NT2/D1 (cell line): Measurements from ENCODE around the gene SH3YL1.
A peak's percentile ranks its signal among the peaks of the same experiment; 100 is the strongest.

Experiments
- DNase-seq: peaks from one replicate; pipeline ENCODE4 v3.0.0-alpha.2; 2011; ENCODE audit warnings: low read depth, low spot score
- H3K27me3 ChIP-seq: 2 replicates; pipeline ENCODE4 v1.6.0; 2011; ENCODE audit warnings: mild to moderate bottlenecking; ENCODE audit not compliant: insufficient read length, insufficient read depth
- H3K36me3 ChIP-seq: 2 replicates; pipeline ENCODE4 v1.6.1; 2011; ENCODE audit warnings: mild to moderate bottlenecking, low read length, mixed read lengths; ENCODE audit not compliant: insufficient read depth, insufficient read length
- H3K4me1 ChIP-seq: 2 replicates; pipeline ENCODE4 v1.5.1; 2011; ENCODE audit not compliant: insufficient read depth, insufficient read length
- H3K4me3 ChIP-seq: 2 replicates; pipeline ENCODE4 v1.5.1; 2011; ENCODE audit warnings: low read depth; ENCODE audit not compliant: insufficient read length
- H3K9ac ChIP-seq: 2 replicates; pipeline ENCODE4 v1.6.0; 2011; ENCODE audit warnings: low read depth; ENCODE audit not compliant: insufficient read length
- H3K9me3 ChIP-seq: 2 replicates; pipeline ENCODE4 v1.5.1; 2011; ENCODE audit warnings: mild to moderate bottlenecking, low read length; ENCODE audit not compliant: insufficient read depth
- SUZ12 ChIP-seq: IDR thresholded peaks from 2 replicates; pipeline ENCODE4 v1.6.1; 2011; ENCODE audit not compliant: insufficient read length, insufficient read depth; ENCODE audit errors: extremely low read depth
- YY1 ChIP-seq: IDR thresholded peaks from 2 replicates; pipeline ENCODE4 v1.6.1; 2011; ENCODE audit not compliant: insufficient read length, insufficient read depth
- ZNF274 ChIP-seq: IDR thresholded peaks from 2 replicates; pipeline ENCODE4 v1.6.1; 2011; ENCODE audit warnings: mild to moderate bottlenecking, low read depth, low read length

Gene SH3YL1

DNA sequence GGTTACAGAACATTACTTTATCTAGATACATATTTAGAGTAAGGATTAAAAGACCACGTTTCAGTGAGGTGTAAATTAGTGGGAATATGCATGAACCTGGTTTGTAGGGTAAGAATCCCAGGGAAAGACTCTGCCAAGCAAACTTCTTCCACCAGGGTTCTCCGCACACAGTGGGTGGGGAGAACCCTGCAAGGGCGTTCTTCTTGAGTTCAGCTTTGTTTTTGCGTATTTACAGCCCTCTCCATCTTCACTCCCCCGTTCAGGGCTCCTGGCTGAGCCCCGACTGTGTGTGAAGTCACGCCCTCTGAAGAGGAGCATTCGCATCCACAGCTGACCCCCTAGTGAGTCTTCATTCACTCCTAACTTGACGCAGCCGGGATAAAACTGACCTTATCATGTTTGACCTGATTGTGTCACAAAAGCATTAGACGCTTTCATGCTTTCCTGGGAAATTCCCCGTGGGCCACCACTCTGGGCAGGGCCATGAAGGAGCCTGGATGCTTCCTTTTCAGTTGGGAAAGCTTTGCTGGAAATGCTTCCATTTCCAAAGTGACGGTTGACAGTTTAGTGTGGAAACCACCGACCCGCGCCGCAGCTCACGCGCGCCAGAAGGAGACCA is 23.1 kb upstream of the SH3YL1 start:
- no peak overlapping the region for H3K9ac ChIP-seq
- H3K36me3 ChIP-seq, result peaks cover 14% of the 10 kb centered on the region
- H3K4me3 ChIP-seq, result peak overlapping the region; percentile 24
- peaks cover 4% of the 10 kb centered on the region for H3K4me1 ChIP-seq
- DNase-seq, result no peak
- no peaks in the 10 kb centered on the region for H3K9me3 ChIP-seq
- TF ChIP-seq YY1 (no peak), ZNF274 (no peak), SUZ12 (no peak)
- peaks cover 48% of the 10 kb centered on the region for H3K27me3 ChIP-seq

DNA sequence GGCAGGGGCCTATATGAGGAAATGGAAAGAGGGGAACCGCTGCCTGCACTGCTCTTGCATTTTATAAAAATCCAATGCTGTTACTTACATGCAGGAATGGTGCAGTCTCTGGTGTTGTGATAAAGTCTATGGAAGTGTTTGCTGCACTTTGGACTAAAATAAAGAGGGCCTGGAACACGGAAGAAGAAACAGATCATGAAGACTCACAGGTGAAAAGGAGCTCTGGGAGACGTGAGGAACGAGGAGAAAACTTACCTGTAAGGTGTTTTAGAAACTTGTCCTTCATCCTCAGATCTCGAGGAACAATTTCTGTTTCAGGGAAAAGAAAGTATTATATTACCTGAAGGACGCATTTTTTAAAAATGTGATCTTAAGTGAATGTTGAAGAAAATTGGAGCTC is 22.2 kb upstream of the SH3YL1 start:
- H3K9ac ChIP-seq, result no peak overlapping the region
- H3K4me1 ChIP-seq, result peaks cover 4% of the 10 kb centered on the region
- no peak for DNase-seq
- no peak for TF ChIP-seq SUZ12
- TF ChIP-seq YY1, result no peak
- no peak for TF ChIP-seq ZNF274
- H3K4me3 ChIP-seq, result no peak overlapping the region
- peaks cover 22% of the 10 kb centered on the region for H3K36me3 ChIP-seq
- no peaks in the 10 kb centered on the region for H3K9me3 ChIP-seq
- H3K27me3 ChIP-seq, result peaks cover 46% of the 10 kb centered on the region

DNA sequence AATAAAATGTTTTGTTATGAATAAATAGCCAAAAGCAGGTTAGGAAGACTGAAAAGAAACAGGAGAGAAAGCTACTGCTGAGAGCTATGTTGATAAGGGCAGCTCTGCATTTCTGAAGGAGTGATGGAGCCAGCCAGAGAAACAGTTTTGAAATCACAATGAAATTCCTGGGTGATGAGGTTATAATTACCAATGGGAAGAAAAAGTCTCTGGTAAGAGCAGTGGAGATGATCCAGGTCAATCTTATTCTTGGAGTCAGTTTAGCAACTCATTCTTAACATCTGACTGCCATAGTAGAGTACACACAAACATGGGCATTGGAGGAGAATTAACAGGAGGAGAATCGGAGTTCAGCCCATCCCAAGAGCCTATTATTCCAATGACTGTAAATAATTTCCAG is 21.7 kb upstream of the SH3YL1 start:
- peaks cover 27% of the 10 kb centered on the region for H3K36me3 ChIP-seq
- TF ChIP-seq SUZ12, result no peak
- no peak for TF ChIP-seq YY1
- no peak for TF ChIP-seq ZNF274
- H3K4me3 ChIP-seq, result no peak overlapping the region
- peaks cover 41% of the 10 kb centered on the region for H3K27me3 ChIP-seq
- no peak overlapping the region for H3K9ac ChIP-seq
- no peaks in the 10 kb centered on the region for H3K9me3 ChIP-seq
- H3K4me1 ChIP-seq, result peaks cover 4% of the 10 kb centered on the region
- no peak for DNase-seq

DNA sequence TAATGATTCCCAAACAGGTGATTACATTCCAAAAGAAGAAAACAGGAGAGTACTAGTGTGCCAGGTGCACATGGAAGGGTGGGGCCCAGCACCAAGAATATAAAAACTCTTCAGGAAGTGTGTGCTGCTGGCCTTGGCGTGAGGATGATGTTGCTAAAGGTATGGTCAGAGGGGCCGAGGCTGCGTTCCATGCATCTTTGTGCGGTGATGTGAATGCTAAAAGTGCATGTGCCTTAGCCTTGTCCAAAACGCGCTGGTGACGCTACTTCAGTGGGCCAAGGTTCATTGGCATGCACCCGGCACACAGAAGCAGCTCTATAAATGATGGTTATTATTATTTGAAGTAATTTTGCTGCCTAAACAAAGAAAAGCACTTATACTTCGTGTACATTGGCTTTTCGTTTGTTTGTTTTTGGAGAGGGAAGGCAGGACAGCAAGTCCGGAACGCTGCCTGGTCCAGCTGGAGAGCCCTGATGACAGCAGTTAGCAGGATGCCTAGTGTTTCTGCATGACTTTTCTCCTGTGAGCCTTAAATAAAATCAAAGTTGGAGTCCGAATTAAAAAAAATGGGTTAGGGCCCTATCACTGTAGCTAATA is 21.2 kb upstream of the SH3YL1 start:
- peaks cover 32% of the 10 kb centered on the region for H3K36me3 ChIP-seq
- no peak overlapping the region for H3K4me3 ChIP-seq
- no peaks in the 10 kb centered on the region for H3K9me3 ChIP-seq
- DNase-seq, result no peak
- H3K9ac ChIP-seq, result no peak overlapping the region
- H3K27me3 ChIP-seq, result peaks cover 36% of the 10 kb centered on the region
- TF ChIP-seq ZNF274 (no peak), YY1 (no peak), SUZ12 (no peak)
- H3K4me1 ChIP-seq, result peaks cover 4% of the 10 kb centered on the region

DNA sequence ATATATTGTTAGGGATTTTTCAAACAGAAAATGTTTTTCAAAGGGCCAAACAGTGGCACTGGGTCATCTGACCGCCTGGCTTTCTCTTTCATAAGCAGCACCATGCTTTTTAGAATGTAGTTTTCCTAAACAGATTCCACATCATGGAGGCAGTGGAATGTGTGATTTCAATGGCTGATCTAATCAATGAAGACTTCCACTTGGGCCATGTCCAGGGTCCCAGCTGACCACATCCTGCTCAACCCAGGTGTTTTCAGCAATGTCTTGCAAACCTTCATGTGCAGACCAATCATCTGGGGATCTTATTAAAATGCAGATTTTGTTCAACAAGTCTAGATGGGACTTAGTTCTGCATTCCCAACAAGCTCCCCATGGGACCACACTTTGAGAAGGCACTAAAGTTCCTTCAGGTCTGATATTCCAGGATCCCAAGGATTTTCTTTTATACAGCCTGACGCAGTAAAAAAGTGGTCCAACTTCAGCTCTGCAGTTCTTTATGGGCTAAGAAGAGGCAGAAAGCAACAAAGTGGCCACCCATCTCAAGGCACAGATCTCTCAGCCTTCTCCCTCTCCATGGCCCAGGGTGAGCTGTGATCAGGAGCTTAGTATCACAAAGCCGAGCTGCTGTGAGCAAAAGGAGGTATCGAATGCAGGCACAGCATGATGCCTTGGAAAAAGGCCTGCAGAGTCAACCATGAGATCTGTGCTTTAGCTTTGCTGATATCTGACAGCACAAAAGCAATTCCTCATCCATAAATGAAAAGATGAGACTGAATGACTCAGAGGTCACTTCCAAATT is 20.4 kb upstream of the SH3YL1 start:
- no peak overlapping the region for H3K4me3 ChIP-seq

DNA sequence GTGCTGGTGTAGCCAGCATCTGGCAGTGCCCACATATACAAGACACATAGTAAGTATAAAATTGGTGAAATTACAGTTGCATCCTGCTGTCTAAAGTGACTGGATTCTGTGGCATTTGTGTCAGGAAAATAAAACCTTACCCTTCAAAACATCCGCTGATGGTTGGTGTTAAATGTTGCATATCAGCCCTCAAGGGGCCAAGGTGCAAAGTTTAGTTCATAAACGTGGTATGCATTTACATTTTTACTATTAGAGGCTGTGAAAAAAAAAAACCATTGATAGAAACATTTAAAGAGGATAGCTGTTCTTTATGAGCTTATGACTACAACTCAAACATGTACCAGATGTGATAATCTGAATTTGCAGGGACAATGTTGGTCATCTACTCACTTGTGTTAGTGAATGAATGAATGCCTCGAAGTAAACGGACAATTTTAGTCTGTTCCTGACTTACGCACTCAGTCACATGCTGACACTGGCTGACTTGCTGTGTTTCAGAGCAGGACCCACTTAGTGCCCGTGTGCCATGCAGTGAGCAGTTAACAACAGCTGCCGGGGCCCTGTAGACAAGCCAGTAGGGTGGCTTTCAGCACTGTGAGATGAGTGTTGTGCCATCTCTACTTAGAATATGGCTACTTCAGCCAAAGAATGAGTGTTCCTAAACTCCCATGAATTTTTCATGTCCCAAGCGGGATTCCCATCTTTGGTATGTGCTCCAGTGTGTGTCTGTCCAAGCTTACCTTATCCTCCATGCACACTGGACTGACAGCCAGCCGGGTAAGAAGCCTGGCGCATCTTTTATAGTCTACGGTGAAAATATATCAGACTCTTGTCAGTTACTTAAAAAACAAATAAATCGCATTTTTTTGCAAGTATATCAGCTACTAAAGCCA is 18.8 kb upstream of the SH3YL1 start:
- Histone ChIP-seq H3K36me3 (peaks cover 55% of the 10 kb centered on the region), H3K9ac (no peak overlapping the region), H3K27me3 (peaks cover 17% of the 10 kb centered on the region), H3K4me1 (peaks cover 4% of the 10 kb centered on the region), H3K4me3 (no peak overlapping the region), H3K9me3 (no peaks in the 10 kb centered on the region)
- TF ChIP-seq YY1, result no peak
- TF ChIP-seq ZNF274, result no peak
- TF ChIP-seq SUZ12, result no peak
- DNase-seq, result no peak

More for the DNA sequence above, 20.4 kb upstream of the SH3YL1 start:
- Histone ChIP-seq H3K27me3 (peaks cover 28% of the 10 kb centered on the region), H3K9me3 (no peaks in the 10 kb centered on the region), H3K4me1 (peaks cover 4% of the 10 kb centered on the region), H3K9ac (no peak overlapping the region), H3K36me3 (peaks cover 39% of the 10 kb centered on the region)
- no peak for DNase-seq
- TF ChIP-seq SUZ12, result no peak
- TF ChIP-seq ZNF274, result no peak
- no peak for TF ChIP-seq YY1
